HepG2 (cell line): ENCODE measurements around the gene PRCD. TPM values are rescaled to one million over a fixed set of nuclear protein-coding genes. Genes with fewer than 3 reads are reported as not detected.

Experiments
- CBFB ChIP-seq: sonication (generic); formaldehyde crosslinking; IDR thresholded peaks from 2 replicates; pipeline ENCODE4 v1.4.0; 2020; ENCODE audit warnings: missing genetic modification reagents
- NKX3-1 ChIP-seq: sonication (generic); formaldehyde crosslinking; IDR thresholded peaks from 2 replicates; pipeline ENCODE4 v1.5.0; 2020; ENCODE audit warnings: missing genetic modification reagents
- NR2F1 ChIP-seq, 2 experiments: fragments of 450-650 bp in 1 of 2; formaldehyde crosslinking in 1 of 2; IDR thresholded peaks; 2 replicates each; pipeline versions ENCODE4 v1.5.0 to v1.6.1; 2016 to 2020; ENCODE audit warnings: mild to moderate bottlenecking in 1 of 2, missing compliant biosample characterization in 1 of 2, missing genetic modification reagents in 1 of 2, moderate library complexity in 1 of 2
- SP5 ChIP-seq: IDR thresholded peaks from 2 replicates; pipeline ENCODE4 v1.6.1; 2016; ENCODE audit warnings: low read depth, borderline replicate concordance
- ZFY ChIP-seq: sonication (generic); formaldehyde crosslinking; IDR thresholded peaks from 2 replicates; pipeline ENCODE4 v1.4.0; 2020; ENCODE audit warnings: missing genetic modification reagents
- ZNF546 ChIP-seq: sonication (generic); formaldehyde crosslinking; conservative IDR thresholded peaks from 2 replicates; pipeline ENCODE4 v1.8.1; 2023; ENCODE audit warnings: mild to moderate bottlenecking, missing genetic modification reagents
- ZNF709 ChIP-seq: sonication (generic); formaldehyde crosslinking; IDR thresholded peaks from 2 replicates; pipeline ENCODE4 v1.5.0; 2020; ENCODE audit warnings: mild to moderate bottlenecking, missing genetic modification reagents
- ZNF879 ChIP-seq: sonication (generic); formaldehyde crosslinking; IDR thresholded peaks from 2 replicates; pipeline ENCODE4 v1.8.1; 2023; ENCODE audit warnings: missing genetic modification reagents
- polyA plus RNA-seq, 8 experiments: library from polyadenylated mRNA; depleted of rRNA in 3 of 8; stranded (reverse) in 7 of 8; unstranded in 1 of 8; fragments of >200 nt; fragmentation: Illumina TruSeq in 4 of 8; extraction: Trizol in 4 of 8; gene quantifications; 2 replicates each; pipeline versions ENCODE4 v1.2.1 to v1.2.3, GENCODE V29; 2011 to 2016; ENCODE audit warnings: low read depth in 4 of 8, missing spikeins in 1 of 8, mixed read lengths in 1 of 8; ENCODE audit not compliant: insufficient read depth in 1 of 8
- total RNA-seq, 5 experiments: library from RNA; depleted of rRNA; stranded (reverse); fragments of >200 nt; fragmentation: Illumina TruSeq; extraction: Trizol; gene quantifications; 2 replicates each; pipeline ENCODE4 v1.2.3, GENCODE V29; 2016; ENCODE audit warnings: low read depth in 1 of 5
- TF ChIP-seq, protein P1 (sequence below): sonication (generic); formaldehyde crosslinking; IDR thresholded peaks from 2 replicates; pipeline ENCODE4 v1.4.0; 2020; ENCODE audit warnings: mild to moderate bottlenecking, missing genetic modification reagents
- TF ChIP-seq, protein P2 (sequence below): sonication (generic); formaldehyde crosslinking; IDR thresholded peaks from 2 replicates; pipeline ENCODE4 v1.4.0; 2020; ENCODE audit warnings: mild to moderate bottlenecking, missing genetic modification reagents
- TF ChIP-seq, protein P3 (sequence below): sonication (generic); formaldehyde crosslinking; IDR thresholded peaks from 2 replicates; pipeline ENCODE4 v1.4.0; 2020; ENCODE audit warnings: mild to moderate bottlenecking, missing genetic modification reagents

Gene PRCD
- total and polyA plus RNA-seq, 2 of the 13 experiments (the other 11 are each of a cell fraction or from before 2014, with no cell fraction given): 0.51 TPM; not detected in 1

DNA sequence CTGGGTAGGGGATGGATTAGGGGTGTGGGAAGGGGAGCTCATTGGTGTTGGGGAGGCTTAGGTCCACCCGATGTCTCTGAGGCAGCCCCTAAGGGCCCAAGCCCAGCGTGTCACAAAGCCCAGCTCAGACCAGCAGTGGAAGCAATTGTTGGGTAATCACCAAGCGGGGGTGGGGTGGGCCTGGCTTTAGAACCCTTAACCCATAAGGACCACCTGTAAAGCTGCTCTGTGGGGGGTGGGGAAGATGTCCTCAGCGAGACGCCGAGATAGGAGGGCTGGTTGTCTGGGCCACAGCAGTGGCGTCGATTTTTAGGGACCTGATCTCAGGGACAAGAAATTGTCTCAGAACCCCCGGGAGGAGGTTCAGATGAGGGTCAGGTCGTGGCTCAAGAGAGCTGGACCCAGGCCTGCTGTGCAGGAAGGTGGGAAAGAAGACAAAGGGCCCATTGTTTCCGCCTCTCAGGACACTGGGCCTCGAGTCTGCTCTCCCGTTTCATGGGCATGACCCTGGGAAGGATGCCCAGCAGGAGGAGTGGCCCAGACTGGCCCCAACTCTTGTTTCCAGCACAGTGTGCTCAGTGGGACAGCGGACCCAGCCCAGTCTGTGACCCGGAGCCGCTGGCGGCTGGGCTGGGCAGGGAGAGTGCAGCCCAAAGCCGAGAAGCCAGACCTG, 29.9 kb downstream of the PRCD start (continued):
- TF ChIP-seq, protein P1, sequence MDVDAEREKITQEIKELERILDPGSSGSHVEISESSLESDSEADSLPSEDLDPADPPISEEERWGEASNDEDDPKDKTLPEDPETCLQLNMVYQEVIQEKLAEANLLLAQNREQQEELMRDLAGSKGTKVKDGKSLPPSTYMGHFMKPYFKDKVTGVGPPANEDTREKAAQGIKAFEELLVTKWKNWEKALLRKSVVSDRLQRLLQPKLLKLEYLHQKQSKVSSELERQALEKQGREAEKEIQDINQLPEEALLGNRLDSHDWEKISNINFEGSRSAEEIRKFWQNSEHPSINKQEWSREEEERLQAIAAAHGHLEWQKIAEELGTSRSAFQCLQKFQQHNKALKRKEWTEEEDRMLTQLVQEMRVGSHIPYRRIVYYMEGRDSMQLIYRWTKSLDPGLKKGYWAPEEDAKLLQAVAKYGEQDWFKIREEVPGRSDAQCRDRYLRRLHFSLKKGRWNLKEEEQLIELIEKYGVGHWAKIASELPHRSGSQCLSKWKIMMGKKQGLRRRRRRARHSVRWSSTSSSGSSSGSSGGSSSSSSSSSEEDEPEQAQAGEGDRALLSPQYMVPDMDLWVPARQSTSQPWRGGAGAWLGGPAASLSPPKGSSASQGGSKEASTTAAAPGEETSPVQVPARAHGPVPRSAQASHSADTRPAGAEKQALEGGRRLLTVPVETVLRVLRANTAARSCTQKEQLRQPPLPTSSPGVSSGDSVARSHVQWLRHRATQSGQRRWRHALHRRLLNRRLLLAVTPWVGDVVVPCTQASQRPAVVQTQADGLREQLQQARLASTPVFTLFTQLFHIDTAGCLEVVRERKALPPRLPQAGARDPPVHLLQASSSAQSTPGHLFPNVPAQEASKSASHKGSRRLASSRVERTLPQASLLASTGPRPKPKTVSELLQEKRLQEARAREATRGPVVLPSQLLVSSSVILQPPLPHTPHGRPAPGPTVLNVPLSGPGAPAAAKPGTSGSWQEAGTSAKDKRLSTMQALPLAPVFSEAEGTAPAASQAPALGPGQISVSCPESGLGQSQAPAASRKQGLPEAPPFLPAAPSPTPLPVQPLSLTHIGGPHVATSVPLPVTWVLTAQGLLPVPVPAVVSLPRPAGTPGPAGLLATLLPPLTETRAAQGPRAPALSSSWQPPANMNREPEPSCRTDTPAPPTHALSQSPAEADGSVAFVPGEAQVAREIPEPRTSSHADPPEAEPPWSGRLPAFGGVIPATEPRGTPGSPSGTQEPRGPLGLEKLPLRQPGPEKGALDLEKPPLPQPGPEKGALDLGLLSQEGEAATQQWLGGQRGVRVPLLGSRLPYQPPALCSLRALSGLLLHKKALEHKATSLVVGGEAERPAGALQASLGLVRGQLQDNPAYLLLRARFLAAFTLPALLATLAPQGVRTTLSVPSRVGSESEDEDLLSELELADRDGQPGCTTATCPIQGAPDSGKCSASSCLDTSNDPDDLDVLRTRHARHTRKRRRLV (CRISPR knock-in tag): peak; percentile 40; the same call in 1 of the 2 replicates
- no peak for TF ChIP-seq NR2F1 (CRISPR knock-in tag; IDR thresholded peaks at IDR 0.05)
- no peak for TF ChIP-seq NKX3-1 (CRISPR knock-in tag)
- peak; percentile 49; the same call in 1 of the 2 replicates for TF ChIP-seq SP5
- no peak for TF ChIP-seq ZNF879
- peak; percentile 75 for TF ChIP-seq ZFY (CRISPR knock-in tag)
- TF ChIP-seq, protein P2, sequence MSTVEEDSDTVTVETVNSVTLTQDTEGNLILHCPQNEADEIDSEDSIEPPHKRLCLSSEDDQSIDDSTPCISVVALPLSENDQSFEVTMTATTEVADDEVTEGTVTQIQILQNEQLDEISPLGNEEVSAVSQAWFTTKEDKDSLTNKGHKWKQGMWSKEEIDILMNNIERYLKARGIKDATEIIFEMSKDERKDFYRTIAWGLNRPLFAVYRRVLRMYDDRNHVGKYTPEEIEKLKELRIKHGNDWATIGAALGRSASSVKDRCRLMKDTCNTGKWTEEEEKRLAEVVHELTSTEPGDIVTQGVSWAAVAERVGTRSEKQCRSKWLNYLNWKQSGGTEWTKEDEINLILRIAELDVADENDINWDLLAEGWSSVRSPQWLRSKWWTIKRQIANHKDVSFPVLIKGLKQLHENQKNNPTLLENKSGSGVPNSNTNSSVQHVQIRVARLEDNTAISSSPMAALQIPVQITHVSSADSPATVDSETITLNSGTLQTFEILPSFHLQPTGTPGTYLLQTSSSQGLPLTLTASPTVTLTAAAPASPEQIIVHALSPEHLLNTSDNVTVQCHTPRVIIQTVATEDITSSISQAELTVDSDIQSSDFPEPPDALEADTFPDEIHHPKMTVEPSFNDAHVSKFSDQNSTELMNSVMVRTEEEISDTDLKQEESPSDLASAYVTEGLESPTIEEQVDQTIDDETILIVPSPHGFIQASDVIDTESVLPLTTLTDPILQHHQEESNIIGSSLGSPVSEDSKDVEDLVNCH (CRISPR knock-in tag): no peak
- TF ChIP-seq, protein P3, sequence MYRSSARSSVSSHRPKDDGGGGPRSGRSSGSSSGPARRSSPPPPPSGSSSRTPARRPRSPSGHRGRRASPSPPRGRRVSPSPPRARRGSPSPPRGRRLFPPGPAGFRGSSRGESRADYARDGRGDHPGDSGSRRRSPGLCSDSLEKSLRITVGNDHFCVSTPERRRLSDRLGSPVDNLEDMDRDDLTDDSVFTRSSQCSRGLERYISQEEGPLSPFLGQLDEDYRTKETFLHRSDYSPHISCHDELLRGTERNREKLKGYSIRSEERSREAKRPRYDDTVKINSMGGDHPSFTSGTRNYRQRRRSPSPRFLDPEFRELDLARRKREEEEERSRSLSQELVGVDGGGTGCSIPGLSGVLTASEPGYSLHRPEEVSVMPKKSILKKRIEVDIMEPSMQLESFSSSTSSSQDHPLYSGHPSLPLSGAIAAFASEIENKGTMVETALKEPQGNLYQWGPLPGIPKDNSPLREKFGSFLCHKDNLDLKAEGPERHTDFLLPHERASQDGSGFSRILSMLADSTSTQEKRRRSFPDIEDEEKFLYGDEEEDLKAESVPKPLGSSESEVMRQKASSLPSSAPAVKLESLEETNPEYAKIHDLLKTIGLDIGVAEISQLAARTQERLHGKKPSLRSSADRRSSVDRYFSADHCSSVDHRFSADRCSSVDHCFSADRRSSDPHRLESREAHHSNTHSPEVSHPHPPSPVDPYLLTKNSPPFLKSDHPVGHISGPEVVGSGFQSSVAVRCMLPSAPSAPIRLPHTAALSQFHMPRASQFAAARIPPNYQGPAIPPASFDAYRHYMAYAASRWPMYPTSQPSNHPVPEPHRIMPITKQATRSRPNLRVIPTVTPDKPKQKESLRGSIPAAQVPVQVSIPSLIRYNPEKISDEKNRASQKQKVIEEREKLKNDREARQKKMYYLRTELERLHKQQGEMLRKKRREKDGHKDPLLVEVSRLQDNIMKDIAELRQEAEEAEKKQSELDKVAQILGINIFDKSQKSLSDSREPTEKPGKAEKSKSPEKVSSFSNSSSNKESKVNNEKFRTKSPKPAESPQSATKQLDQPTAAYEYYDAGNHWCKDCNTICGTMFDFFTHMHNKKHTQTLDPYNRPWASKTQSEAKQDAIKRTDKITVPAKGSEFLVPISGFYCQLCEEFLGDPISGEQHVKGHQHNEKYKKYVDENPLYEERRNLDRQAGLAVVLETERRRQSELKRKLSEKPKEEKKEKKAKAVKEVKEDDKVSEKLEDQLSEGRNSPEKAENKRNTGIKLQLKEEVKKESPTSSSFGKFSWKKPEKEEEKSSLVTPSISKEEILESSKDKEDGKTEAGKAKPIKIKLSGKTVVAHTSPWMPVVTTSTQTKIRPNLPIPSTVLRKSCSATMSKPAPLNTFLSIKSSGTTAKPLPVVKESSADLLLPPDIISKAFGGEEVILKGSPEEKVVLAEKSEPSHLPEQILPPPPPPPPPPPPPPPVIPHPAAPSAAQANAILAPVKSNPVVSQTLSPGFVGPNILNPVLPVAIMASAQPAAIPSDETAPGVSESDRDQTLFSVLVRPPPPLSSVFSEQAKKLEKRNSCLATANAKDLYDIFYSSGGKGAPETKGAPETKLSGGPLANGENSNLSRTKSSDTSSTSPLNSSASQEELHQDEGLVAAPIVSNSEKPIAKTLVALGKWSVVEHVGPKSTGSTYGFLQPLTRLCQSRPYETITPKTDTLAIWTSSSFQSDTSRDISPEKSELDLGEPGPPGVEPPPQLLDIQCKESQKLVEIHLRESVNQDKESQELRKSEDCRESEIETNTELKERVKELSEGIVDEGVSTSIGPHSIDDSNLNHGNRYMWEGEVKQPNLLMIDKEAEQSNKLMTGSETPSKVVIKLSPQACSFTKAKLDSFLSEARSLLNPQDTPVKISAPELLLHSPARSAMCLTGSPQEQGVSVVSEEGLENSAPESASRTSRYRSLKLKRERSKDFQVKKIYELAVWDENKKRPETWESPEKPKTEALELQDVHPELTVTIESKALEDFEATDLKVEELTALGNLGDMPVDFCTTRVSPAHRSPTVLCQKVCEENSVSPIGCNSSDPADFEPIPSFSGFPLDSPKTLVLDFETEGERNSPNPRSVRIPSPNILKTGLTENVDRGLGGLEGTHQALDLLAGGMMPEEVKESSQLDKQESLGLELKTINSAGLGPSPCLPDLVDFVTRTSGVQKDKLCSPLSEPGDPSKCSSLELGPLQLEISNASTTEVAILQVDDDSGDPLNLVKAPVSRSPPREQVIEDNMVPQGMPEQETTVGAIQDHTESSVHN (CRISPR knock-in tag): 0 out of 2 replicates have a peak, but pooled peaks have one; percentile 57
- TF ChIP-seq ZNF709: no peak
- no peak for TF ChIP-seq ZNF546 (CRISPR knock-in tag)
- no peak for TF ChIP-seq CBFB (CRISPR knock-in tag)
